Measurements from ENCODE around the gene SLMAP.

SLMAP gene

DNA sequence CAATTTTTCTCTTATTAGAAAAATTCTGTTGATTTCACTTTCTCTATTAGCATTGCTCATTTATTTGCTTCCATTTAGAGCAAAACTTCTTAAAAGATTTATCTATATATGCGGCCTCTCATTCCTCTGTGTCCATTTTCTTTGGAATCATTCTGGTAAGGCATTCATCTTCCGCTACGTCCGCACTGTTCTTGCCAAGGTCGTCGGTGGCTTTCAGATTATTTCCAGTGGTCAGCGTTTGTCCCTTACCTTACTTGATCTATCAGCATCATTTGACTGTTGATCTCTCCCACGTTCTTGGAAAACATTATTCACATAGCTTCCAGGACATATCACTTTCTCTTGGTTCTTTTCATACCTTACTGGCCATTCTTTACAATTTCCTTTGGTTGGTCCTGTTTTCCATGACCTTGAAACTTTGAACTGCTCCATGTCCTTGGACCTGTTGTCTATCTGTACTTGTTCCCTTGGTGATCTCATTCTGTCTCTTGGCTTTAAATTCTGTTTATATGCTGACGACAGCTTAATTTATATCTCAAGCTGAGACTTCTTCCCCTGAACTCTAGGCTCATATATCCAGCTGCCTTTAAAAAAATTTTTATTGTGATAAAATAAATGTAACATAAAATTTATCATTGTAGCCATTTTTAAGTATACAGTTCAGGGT lies 54.5 kb downstream of the SLMAP start:
- CTCF ChIA-PET: no interaction called here
- TF ChIP-seq, protein P1, sequence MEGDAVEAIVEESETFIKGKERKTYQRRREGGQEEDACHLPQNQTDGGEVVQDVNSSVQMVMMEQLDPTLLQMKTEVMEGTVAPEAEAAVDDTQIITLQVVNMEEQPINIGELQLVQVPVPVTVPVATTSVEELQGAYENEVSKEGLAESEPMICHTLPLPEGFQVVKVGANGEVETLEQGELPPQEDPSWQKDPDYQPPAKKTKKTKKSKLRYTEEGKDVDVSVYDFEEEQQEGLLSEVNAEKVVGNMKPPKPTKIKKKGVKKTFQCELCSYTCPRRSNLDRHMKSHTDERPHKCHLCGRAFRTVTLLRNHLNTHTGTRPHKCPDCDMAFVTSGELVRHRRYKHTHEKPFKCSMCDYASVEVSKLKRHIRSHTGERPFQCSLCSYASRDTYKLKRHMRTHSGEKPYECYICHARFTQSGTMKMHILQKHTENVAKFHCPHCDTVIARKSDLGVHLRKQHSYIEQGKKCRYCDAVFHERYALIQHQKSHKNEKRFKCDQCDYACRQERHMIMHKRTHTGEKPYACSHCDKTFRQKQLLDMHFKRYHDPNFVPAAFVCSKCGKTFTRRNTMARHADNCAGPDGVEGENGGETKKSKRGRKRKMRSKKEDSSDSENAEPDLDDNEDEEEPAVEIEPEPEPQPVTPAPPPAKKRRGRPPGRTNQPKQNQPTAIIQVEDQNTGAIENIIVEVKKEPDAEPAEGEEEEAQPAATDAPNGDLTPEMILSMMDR (IDR thresholded peaks at IDR 0.05; ENCODE audit: insufficient read depth, low read length, missing control alignments): no peak
- POLR2A ChIA-PET: no interaction called here

DNA sequence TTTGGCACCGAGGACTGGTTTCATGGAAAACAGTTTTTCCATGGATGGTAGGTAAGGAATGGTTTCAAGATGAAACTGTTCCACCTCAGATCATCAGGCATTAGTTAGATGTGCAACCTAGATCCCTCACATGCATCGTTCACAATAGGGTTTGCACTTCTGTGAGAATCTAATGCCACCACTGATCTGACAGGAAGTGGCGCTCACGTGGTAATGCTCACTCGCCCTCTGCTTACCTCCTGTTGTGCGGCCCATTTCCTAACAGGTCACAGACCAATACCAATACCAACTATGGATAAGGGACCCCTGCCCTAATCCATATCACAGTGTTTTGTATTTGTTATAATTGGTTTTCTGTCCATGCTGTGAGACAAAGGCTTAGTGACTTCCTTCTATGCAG lies 58.9 kb downstream of the SLMAP start:
- TF ChIP-seq, protein P1 (IDR thresholded peaks at IDR 0.05; ENCODE audit: insufficient read depth, low read length, missing control alignments): no peak
- no peak overlapping the region for H3K4me3 ChIP-seq (ENCODE audit: low read depth, low read length)
- POLR2A ChIA-PET: no interaction called here
- DNase-seq (ENCODE audit: low read depth, low spot score): no peak
- CTCF ChIA-PET: interaction anchor here (1.0 kb wide), 1 partner anchor 133 kb away, joined by 3 read pairs; no protein-coding TSS in a partner anchor

More for the DNA sequence above, 54.5 kb downstream of the SLMAP start:
- DNase-seq (ENCODE audit: low read depth, low spot score): no peak
- H3K4me3 ChIP-seq (ENCODE audit: low read depth, low read length): no peak overlapping the region

- CTCF ChIA-PET: interaction anchor here (0.6 to 1.3 kb wide), 4 partner anchors 10 to 703 kb away, joined by 3 to 6 read pairs (median 3); no protein-coding TSS in a partner anchor
- H3K4me3 ChIP-seq (ENCODE audit: low read depth, low read length): no peak overlapping the region
- DNase-seq (ENCODE audit: low read depth, low spot score): no peak
- POLR2A ChIA-PET: no interaction called here
- TF ChIP-seq, protein P1 (IDR thresholded peaks at IDR 0.05; ENCODE audit: insufficient read depth, low read length, missing control alignments): no peak
Measured at GRCh38 chr3:57816471-57817095, 60.5 kb downstream of the SLMAP start.

DNA sequence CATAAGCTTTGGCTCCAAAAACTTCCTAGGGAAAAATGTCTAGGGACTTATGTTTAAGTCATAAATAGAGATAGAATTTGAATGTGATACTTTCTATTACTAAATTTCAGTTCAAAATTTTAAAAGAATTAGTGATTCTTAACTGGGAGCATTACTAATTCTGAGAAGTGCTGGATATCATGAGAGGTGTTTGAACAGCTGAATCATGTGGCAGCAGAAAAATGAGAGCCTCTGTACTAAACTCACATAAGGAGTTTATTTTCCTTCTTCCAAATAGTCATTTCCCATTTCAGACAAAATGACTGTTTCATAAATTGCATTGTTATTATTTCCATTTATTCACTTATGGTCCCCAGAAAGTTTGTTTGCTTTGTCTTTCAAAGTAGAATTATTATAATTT lies 62.7 kb downstream of the SLMAP start:
- ChIA-PET CTCF (no interaction called here), POLR2A (no interaction called here)
- TF ChIP-seq, protein P1 (IDR thresholded peaks at IDR 0.05; ENCODE audit: insufficient read depth, low read length, missing control alignments): no peak
- DNase-seq (ENCODE audit: low read depth, low spot score): no peak
- H3K4me3 ChIP-seq (ENCODE audit: low read depth, low read length): no peak overlapping the region

- CTCF ChIA-PET: no interaction called here
Measured at GRCh38 chr3:57820479-57820878, 64.4 kb downstream of the SLMAP start.

DNA sequence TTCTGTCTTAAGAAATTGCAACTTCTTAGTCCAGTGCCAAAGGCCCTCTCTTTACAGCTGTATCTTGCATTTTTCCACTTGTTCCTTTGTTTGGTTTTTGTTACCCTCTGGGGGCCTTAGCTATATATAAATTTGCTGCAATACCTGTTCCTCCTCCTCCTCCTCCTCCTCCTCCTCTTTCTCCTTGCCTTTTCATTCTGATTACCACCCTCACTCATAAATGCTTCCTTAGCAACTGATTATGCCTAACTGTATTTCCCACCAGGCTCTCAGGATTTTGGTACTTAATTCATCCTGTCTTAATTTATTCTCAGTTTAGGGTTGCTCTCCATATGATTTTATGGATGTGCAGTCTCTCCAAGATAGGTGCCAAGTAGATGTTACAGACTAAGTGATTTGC lies 65.7 kb downstream of the SLMAP start:
- CTCF ChIA-PET: no interaction called here

More at GRCh38 chr3:57820479-57820878, 64.4 kb downstream of the SLMAP start:
- no peak for DNase-seq (ENCODE audit: low read depth, low spot score)
- TF ChIP-seq, protein P1 (IDR thresholded peaks at IDR 0.05; ENCODE audit: insufficient read depth, low read length, missing control alignments): no peak
- POLR2A ChIA-PET: no interaction called here
- no peak overlapping the region for H3K4me3 ChIP-seq (ENCODE audit: low read depth, low read length)

More for the DNA sequence above, 65.7 kb downstream of the SLMAP start:
- TF ChIP-seq, protein P1 (IDR thresholded peaks at IDR 0.05; ENCODE audit: insufficient read depth, low read length, missing control alignments): no peak
- no peak for DNase-seq (ENCODE audit: low read depth, low spot score)
- POLR2A ChIA-PET: interaction anchor here (1.3 kb wide), 1 partner anchor 13 kb away, joined by 5 read pairs; no protein-coding TSS in a partner anchor
- H3K4me3 ChIP-seq (ENCODE audit: low read depth, low read length): no peak overlapping the region
